ENCODE data around the gene KIF2A. TPM values are rescaled to one million over a fixed set of nuclear protein-coding genes. Genes with fewer than 3 reads are reported as not detected.

Gene KIF2A
- total RNA-seq, 1 donor from 2014 or later = 58.5 TPM

DNA sequence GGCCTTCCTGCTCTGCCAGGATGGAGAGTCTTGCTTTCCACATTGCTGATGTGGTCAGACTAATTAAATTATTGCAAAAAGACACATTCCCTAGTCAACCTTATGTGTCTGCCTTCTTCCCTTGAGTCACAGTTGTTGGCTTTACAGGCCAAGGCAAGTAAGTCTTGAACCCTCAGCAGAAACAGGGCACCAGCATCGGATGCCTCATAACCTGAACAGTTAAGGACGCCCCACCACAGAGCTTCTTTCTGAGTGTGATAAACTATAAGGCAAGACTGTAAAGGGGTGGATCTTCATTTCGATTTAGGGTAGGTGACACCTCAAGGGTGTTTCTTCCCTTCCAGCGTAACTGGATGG lies 670 bp upstream of the KIF2A start:
- peaks cover 13% of the 10 kb centered on the region for H3K36me3 Mint-ChIP-seq
- no peak for DNase-seq (ENCODE audit: extremely low spot score, unreplicated experiment)

GRCh38 chr5:62306323-62306895 lies 403 bp downstream of the KIF2A start:
- peak overlapping the region; percentile 100 for H3K4me3 Mint-ChIP-seq
- H3K27ac Mint-ChIP-seq = peak overlapping the region; percentile 98
- DNase-seq (ENCODE audit: extremely low spot score, unreplicated experiment) = no peak

More for the DNA sequence above, 670 bp upstream of the KIF2A start:
- H3K27me3 Mint-ChIP-seq = no peaks in the 10 kb centered on the region
- H3K27ac Mint-ChIP-seq = peak overlapping the region; percentile 92
- H3K9me3 Mint-ChIP-seq = no peaks in the 10 kb centered on the region
- H3K4me3 Mint-ChIP-seq = peak overlapping the region; percentile 86
- peaks cover 22% of the 10 kb centered on the region for H3K4me1 Mint-ChIP-seq (ENCODE audit: unreplicated experiment)
- TF ChIP-seq CTCF (conservative IDR thresholded peaks at IDR 0.05) = no peak

GRCh38 chr5:62306896-62307689 lies 1.1 kb downstream of the KIF2A start:
- Mint-ChIP-seq H3K9me3 (no peaks in the 10 kb centered on the region), H3K27me3 (no peaks in the 10 kb centered on the region), H3K4me3 (peak overlapping the region; percentile 100), H3K27ac (peak overlapping the region; percentile 98), H3K4me1 (ENCODE audit: unreplicated experiment) (peaks cover 39% of the 10 kb centered on the region), H3K36me3 (peaks cover 17% of the 10 kb centered on the region)
- TF ChIP-seq CTCF (conservative IDR thresholded peaks at IDR 0.05) = no peak
- no peak for DNase-seq (ENCODE audit: extremely low spot score, unreplicated experiment)

More at GRCh38 chr5:62306323-62306895, 403 bp downstream of the KIF2A start:
- Mint-ChIP-seq H3K4me1 (ENCODE audit: unreplicated experiment) (peaks cover 32% of the 10 kb centered on the region), H3K27me3 (no peaks in the 10 kb centered on the region), H3K9me3 (no peaks in the 10 kb centered on the region), H3K36me3 (peaks cover 17% of the 10 kb centered on the region)
- TF ChIP-seq CTCF (conservative IDR thresholded peaks at IDR 0.05) = no peak

DNA sequence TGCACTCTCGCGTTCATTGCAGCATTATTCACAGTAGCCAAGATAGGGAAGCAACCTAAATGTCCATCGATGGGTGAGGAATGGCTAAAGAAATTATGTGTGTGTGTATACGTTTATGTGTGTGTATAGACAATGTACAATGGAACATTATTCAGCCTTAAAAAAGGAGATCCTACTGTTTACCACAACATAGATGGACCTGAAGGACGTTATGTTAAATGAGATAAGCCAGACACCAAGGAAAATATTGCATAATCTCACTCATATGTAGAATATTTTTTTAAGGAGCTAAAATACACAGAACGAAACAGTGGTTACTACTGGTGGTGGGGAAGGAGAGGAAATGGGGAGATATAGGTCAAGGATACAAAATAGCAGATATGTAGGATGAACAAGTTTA lies 2.4 kb downstream of the KIF2A start:
- no peak for TF ChIP-seq CTCF (conservative IDR thresholded peaks at IDR 0.05)
- Mint-ChIP-seq H3K27me3 (no peaks in the 10 kb centered on the region), H3K36me3 (peaks cover 17% of the 10 kb centered on the region), H3K4me3 (peak overlapping the region; percentile 100), H3K4me1 (ENCODE audit: unreplicated experiment) (peaks cover 41% of the 10 kb centered on the region), H3K27ac (no peak overlapping the region), H3K9me3 (no peaks in the 10 kb centered on the region)
- no peak for DNase-seq (ENCODE audit: extremely low spot score, unreplicated experiment)

GRCh38 chr5:62309107-62309506 lies 3.1 kb downstream of the KIF2A start:
- no peak for DNase-seq (ENCODE audit: extremely low spot score, unreplicated experiment)
- no peaks in the 10 kb centered on the region for H3K27me3 Mint-ChIP-seq
- peaks cover 17% of the 10 kb centered on the region for H3K36me3 Mint-ChIP-seq
- H3K4me3 Mint-ChIP-seq = no peak overlapping the region
- H3K9me3 Mint-ChIP-seq = no peaks in the 10 kb centered on the region
- peak overlapping the region; percentile 24 for H3K27ac Mint-ChIP-seq
- peaks cover 41% of the 10 kb centered on the region for H3K4me1 Mint-ChIP-seq (ENCODE audit: unreplicated experiment)
- no peak for TF ChIP-seq CTCF (conservative IDR thresholded peaks at IDR 0.05)

Data from type B pancreatic cell (in vitro differentiated cells).